NCI-H146 (cell line): ENCODE measurements around the gene CDC42EP1.
"Not testable (repeated sequence)": the region's sequence is repeated elsewhere in the genome, so short reads cannot be mapped to it uniquely, and the experiment has no call there.

Experiments used
- DNase-seq: peaks from one replicate; lab custom pipeline; 2025; lab: John Stamatoyannopoulos, UW

The CDC42EP1 gene

DNA sequence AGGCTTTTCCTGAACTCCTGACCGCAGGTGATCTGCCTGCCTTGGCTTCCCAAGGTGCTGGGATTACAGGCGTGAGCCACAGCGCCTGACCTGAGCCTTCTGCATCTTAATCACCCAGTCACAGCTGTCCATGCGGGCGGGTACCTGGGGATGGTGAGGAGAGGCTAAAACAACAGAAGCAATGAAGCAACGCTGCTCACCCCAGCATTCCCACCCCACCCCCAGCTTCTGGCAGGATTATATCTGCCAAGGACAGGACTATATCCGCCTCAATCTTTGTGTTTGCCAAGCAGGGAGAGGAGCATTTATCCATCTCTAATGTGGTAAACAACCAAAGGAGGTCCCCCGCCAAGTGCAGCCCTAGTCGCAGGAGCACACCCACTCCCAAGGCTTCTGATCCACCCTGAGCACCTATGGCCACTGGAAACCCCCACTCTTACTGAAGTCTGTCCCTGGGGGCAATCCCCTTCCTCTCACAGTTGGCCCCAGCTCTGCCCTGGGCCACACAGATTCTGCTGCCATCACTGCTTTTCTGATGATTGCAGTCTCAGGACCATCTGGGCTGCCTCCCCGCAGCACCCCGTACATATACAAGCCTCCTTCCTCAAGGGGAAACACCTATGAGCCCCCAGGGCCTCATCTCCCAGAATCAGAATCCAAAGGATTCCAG is 28.4 kb downstream of the CDC42EP1 start:
- DNase-seq = no peak

DNA sequence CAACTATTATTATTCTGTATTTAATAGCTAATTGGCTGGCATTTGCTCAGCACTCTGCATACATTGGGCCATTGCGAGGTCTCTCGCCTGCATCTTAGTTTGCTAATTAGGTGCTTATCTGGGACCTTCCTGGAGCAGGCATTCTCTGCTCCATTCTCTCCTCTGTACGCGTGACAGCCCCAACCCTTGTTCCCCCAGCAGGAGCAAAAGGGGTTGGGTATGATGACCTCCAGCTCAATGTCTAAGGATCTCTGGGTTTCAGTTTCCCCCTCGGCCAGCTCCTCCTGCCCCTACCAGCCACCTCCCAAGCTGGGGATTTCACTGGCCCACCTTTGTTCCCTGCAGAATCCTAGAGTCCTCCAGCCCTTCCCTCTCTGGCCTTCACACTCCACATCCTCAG is 29.4 kb downstream of the CDC42EP1 start:
- DNase-seq = no peak

GRCh38 chr22:37591081-37591480 is 30.8 kb downstream of the CDC42EP1 start:
- not testable (repeated sequence) for DNase-seq

DNA sequence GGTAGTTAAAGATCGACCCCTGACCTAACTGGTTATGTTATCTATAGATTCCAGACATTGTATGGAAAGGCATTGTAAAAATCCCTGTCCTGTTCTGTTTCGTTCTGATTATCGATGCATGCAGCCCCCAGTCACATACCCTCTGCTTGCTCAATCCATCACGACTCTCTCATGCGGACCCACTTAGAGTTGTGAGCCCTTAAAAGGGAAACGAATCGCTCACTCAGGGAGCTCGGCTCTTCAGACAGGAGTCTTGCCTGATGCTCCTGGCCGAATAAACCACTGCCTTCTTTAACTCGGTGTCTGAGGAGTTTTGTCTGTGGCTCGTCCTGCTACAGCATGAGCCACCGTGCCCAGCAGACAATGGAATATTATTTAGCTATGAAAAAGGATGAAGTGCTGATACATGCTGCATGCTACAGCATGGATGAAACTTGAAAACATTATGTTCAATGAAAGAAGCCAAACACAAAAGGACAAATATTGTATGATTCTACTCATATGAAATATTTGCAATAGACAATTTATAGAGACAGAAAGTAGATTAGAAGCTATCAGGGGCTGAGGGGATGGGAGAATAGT is 31.6 kb downstream of the CDC42EP1 start:
- DNase-seq = no peak

GRCh38 chr22:37594237-37594636 is 34.0 kb downstream of the CDC42EP1 start:
- no peak for DNase-seq

DNA sequence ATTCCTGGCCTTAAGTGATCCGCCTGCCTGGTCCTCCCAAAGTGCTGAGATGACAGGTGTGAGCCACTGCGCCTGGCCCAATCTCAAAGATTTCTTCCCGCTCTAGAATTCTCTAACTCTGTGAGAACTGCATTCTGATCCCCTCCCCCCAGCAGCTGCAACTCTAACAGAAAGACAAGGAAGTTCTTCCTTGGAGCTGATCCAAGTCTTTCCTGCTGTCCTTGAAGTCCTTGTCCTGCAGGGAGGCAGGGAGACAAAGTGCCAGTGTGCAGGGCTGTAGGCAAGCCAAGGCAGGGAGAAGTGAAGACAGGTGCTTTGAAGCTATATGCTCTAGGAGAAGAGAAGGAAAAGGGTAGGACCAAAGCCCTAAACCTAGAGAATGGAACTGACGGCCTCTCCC is 38.9 kb downstream of the CDC42EP1 start:
- no peak for DNase-seq

DNA sequence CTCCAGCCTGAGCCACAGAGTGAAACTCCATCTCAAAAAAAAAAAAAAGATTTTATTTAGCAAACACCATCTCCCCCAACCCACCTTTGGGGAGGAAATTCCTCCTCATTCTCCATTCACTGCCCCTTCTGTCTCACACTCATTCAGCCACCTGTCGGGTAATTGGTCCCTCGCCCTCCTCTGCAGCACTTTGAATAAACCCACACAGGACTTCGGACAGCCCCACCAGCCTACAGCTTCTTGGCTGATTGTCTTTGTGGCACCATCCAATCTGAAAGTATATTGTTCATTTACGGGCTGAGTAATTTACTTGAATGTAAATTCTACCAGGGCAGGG is 40.9 kb downstream of the CDC42EP1 start:
- no peak for DNase-seq

- DNase-seq = peak; percentile 52
Measured at GRCh38 chr22:37601540-37602442, 41.5 kb downstream of the CDC42EP1 start.

DNA sequence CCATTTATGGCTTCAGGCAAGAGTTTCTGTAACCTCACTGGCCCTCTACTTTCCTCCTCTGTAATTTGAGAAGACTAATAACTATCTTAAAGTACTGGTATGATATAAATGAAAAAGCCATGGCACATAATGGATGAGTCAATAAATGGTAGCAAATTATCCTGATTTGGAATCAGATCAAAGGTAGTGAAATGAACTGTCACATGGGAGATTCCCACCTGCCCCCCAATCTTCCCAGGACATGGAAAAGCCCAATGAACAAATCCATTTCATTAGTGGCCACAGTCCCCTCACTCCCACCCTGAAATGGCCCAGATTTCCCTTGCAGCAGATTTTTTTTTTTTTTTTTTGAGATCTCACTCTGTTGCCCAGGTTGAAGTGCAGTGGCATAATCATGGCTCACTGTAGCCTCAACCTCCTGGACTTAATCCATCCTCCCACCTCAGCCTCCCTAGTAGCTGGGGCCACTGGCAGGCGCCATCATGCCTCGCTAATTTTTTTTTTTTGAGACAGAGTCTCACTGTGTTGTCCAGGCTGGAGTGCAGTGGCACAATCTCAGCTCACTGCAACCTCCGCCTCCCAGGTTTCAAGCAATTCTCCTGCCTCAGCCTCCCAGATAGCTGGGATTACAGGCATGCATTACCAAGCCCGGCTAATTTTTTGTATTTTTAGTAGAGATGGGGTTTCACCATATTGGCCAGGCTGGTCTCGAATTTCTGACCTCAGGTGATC is 42.4 kb downstream of the CDC42EP1 start:
- DNase-seq = not testable (repeated sequence)

DNA sequence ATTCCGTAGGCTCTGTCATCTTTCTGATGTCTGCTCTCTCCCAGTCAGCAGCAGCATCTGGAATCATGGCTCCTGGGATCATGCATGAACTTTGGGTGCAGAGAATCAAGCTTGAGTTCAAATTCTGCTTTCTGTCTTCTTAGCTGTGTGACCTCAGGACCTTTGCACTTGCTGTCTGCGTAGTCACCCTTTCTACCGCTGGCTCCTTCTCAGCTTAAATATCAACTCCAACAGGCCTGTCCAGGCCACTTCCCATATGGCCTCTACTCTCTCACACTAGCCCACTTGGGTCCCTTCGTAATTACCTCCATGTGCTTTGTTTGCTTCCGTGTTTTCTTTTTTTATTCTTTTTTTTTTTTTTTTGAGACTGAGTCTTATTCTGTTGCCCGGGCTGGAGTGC is 43.8 kb downstream of the CDC42EP1 start:
- no peak for DNase-seq

- no peak for DNase-seq
Measured at GRCh38 chr22:37604875-37605274, 44.6 kb downstream of the CDC42EP1 start.

DNA sequence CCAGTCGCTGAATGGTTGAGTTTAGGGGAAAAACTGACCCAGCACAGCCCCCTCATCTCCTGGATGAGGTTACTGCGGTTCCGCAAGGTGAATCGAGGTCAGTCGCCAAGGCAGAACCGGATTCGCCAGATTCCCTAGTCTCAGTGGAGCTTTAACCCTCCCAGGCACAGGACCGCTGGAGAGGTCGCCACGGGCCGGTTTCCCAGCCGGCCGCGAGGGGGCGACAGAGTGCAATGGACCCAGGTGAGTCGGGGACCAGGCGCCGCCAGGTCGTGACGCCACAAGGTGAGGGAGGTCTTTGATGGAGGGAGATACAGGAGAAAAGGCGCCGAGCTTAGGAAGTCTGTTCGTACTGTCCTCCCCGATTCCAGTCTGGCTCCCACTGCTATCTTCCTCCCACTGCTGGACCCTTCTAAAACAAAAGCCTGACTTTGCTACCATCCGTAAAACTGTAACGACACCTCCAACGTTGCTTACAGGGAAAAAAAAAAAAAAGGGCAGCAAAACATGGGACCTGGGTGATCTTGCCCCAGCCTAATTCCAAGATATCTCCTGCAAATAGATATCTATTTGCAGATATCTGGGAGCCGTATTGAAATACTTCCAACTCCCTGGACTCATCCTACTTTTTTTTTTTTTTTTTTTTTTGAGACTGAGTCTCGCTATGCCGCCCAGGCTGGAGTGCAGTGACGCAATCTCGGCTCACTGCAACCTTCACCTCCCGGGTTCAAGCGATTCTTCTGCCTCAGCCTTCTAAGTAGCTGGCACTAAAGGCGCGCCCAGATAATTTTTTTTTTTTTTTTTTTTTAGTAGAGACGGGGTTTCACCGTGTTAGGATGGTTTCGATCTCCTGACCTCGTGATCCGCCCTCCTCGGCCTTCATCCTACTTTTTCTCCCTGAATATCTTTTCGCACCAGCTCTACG is 47.0 kb downstream of the CDC42EP1 start:
- DNase-seq = peak; percentile 87

- DNase-seq = no peak
Measured at GRCh38 chr22:37607935-37608476, 47.7 kb downstream of the CDC42EP1 start.

- peak; percentile 96 for DNase-seq
Measured at GRCh38 chr22:37608477-37609239, 48.4 kb downstream of the CDC42EP1 start, which contains the start of gene GGA1. TSS of gene GGA1 (plus strand) at chr22:37608834. CDS start at chr22:37608861, 27 bp downstream.

GRCh38 chr22:37609240-37610152 is 49.2 kb downstream of the CDC42EP1 start:
- no peak for DNase-seq

- not testable (repeated sequence) for DNase-seq
Measured at GRCh38 chr22:37610153-37610475, 49.8 kb downstream of the CDC42EP1 start.

DNA sequence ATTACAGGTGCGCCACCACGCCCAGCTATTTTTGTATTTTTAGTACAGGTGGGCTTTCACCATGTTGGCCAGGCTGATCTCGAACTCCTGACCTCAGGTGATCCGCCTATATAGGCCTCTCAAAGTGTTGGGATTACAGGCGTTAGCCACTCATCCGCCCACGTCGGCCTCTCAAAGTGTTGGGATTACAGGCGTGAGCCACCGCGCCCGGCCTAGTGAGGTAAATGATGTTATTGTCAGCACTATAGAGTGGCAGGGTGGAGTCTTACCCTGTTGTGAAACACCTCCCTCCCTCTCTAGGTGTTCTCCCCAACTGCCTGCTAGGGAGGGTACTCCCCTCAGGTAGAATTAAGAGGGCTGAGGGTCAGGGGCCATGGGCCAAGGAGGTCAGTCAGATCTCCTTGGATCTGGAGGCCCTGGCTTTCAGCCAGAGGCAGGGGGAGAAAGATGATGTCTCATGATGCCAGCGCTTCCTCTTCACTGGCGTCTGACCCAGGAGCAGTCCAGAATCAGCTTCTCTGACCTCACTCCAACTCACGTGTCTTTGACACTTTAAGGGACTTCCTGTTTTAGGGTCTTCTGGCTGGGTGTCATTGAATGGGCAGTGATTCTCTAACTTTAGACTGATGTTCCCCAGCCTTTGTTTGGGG is 50.3 kb downstream of the CDC42EP1 start:
- DNase-seq = no peak

GRCh38 chr22:37611207-37611606 is 50.9 kb downstream of the CDC42EP1 start:
- no peak for DNase-seq
